Measurements from ENCODE around the gene AKAP7.

DNA sequence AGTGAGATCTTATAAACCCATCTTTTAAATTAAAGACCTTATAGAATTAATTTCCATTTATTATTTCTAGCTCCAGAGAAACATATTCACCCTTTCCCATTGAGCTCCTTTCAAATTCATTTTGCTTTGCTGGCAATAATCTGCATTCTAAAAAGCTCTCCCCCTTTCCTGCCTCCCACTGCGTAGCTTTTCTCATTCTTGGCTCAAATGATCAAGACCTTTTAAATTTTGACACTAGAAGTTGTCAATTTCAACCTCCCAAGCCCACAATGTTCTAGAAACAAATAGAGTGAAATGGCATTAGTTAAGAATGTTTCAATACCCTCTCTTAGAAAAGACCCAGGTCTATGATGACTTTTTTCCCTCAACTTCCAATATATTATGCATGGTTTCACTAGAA, 186.9 kb downstream of the AKAP7 start:
- TF ChIP-seq, protein P1, sequence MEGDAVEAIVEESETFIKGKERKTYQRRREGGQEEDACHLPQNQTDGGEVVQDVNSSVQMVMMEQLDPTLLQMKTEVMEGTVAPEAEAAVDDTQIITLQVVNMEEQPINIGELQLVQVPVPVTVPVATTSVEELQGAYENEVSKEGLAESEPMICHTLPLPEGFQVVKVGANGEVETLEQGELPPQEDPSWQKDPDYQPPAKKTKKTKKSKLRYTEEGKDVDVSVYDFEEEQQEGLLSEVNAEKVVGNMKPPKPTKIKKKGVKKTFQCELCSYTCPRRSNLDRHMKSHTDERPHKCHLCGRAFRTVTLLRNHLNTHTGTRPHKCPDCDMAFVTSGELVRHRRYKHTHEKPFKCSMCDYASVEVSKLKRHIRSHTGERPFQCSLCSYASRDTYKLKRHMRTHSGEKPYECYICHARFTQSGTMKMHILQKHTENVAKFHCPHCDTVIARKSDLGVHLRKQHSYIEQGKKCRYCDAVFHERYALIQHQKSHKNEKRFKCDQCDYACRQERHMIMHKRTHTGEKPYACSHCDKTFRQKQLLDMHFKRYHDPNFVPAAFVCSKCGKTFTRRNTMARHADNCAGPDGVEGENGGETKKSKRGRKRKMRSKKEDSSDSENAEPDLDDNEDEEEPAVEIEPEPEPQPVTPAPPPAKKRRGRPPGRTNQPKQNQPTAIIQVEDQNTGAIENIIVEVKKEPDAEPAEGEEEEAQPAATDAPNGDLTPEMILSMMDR (IDR thresholded peaks at IDR 0.05; ENCODE audit: insufficient read depth, low read length, poor library complexity, severe bottlenecking): no peak
- TF ChIP-seq EZH2phosphoT487 (conservative IDR thresholded peaks at IDR 0.05; ENCODE audit: low read length): no peak

Measured in SU-DHL-6 (cell line).